ENCODE data around the gene DNAAF6. TPM values are rescaled to one million over a fixed set of nuclear protein-coding genes. Genes with fewer than 3 reads are reported as not detected.

DNAAF6 gene
- total RNA-seq, 2 experiments from 2014 or later, result not detected

GRCh38 chrX:107227780-107228485 is 21.5 kb downstream of the DNAAF6 start:
- H3K9me3 ChIP-seq (ENCODE audit: low read length), result no peaks in the 10 kb centered on the region
- DNase-seq (ENCODE audit: low spot score), result no peak
- no peaks in the 10 kb centered on the region for H4K20me1 ChIP-seq (ENCODE audit: insufficient read depth, low read length)
- H3K4me2 ChIP-seq (ENCODE audit: low read length), result no peak overlapping the region
- no peak overlapping the region for H3K27ac ChIP-seq (ENCODE audit: low read depth, low read length, poor library complexity, severe bottlenecking)
- CTCF ChIA-PET (ENCODE audit: unreplicated experiment), result no interaction called here
- no peak for TF ChIP-seq CTCF (conservative IDR thresholded peaks at IDR 0.05; ENCODE audit: low read length)
- TF ChIP-seq EZH2phosphoT487 (IDR thresholded peaks at IDR 0.05; ENCODE audit: borderline replicate concordance, low read depth, low read length), result no peak
- H3K79me2 ChIP-seq (ENCODE audit: insufficient read depth, low read depth, low read length), result no peaks in the 10 kb centered on the region
- no peaks in the 10 kb centered on the region for H3K36me3 ChIP-seq (ENCODE audit: insufficient read depth, low read length)
- H3K4me1 ChIP-seq (ENCODE audit: insufficient read depth, low read length, poor library complexity, severe bottlenecking), result no peaks in the 10 kb centered on the region
- no peaks in the 10 kb centered on the region for H3K9me2 ChIP-seq (ENCODE audit: insufficient read depth, low read length)
- no peak overlapping the region for H2AFZ ChIP-seq (ENCODE audit: low read length)
- intact Hi-C loops (cut with micrococcal nuclease; ENCODE audit: unreplicated experiment), result no loop called here
- POLR2A ChIA-PET, result interaction anchor here (0.6 to 1.0 kb wide), 3 partner anchors 25 to 86 kb away, joined by 5 to 8 read pairs (median 7); no protein-coding TSS in a partner anchor
- BruUV-seq (replicated peaks), result no TSS peak
- no peak overlapping the region for H3K4me3 ChIP-seq (ENCODE audit: low read depth, low read length, poor library complexity, severe bottlenecking)

- no peak overlapping the region for H3K4me3 ChIP-seq (ENCODE audit: low read depth, low read length, poor library complexity, severe bottlenecking)
- H3K79me2 ChIP-seq (ENCODE audit: insufficient read depth, low read depth, low read length), result no peaks in the 10 kb centered on the region
- TF ChIP-seq CTCF (conservative IDR thresholded peaks at IDR 0.05; ENCODE audit: low read length) (no peak), EZH2phosphoT487 (IDR thresholded peaks at IDR 0.05; ENCODE audit: borderline replicate concordance, low read depth, low read length) (no peak)
- ChIA-PET CTCF (ENCODE audit: unreplicated experiment) (no interaction called here), POLR2A (interaction anchor here (0.6 to 1.0 kb wide), 4 partner anchors 26 to 337 kb away, joined by 3 to 8 read pairs (median 6); no protein-coding TSS in a partner anchor)
- no peaks in the 10 kb centered on the region for H3K4me1 ChIP-seq (ENCODE audit: insufficient read depth, low read length, poor library complexity, severe bottlenecking)
- no peak for DNase-seq (ENCODE audit: low spot score)
- no peak overlapping the region for H2AFZ ChIP-seq (ENCODE audit: low read length)
- no peaks in the 10 kb centered on the region for H3K9me3 ChIP-seq (ENCODE audit: low read length)
- BruUV-seq (replicated peaks), result no TSS peak
- no peak overlapping the region for H3K4me2 ChIP-seq (ENCODE audit: low read length)
- H3K9me2 ChIP-seq (ENCODE audit: insufficient read depth, low read length), result no peaks in the 10 kb centered on the region
- intact Hi-C loops (cut with micrococcal nuclease; ENCODE audit: unreplicated experiment), result no loop called here
- no peaks in the 10 kb centered on the region for H3K36me3 ChIP-seq (ENCODE audit: insufficient read depth, low read length)
- no peak overlapping the region for H3K27ac ChIP-seq (ENCODE audit: low read depth, low read length, poor library complexity, severe bottlenecking)
- H4K20me1 ChIP-seq (ENCODE audit: insufficient read depth, low read length), result no peaks in the 10 kb centered on the region
Measured at GRCh38 chrX:107228486-107228819, 22.0 kb downstream of the DNAAF6 start.

- intact Hi-C loops (cut with micrococcal nuclease; ENCODE audit: unreplicated experiment), result no loop called here
- Histone ChIP-seq H3K79me2 (ENCODE audit: insufficient read depth, low read depth, low read length) (no peaks in the 10 kb centered on the region), H3K36me3 (ENCODE audit: insufficient read depth, low read length) (no peaks in the 10 kb centered on the region), H2AFZ (ENCODE audit: low read length) (no peak overlapping the region), H3K4me3 (ENCODE audit: low read depth, low read length, poor library complexity, severe bottlenecking) (no peak overlapping the region), H3K4me2 (ENCODE audit: low read length) (no peak overlapping the region), H4K20me1 (ENCODE audit: insufficient read depth, low read length) (no peaks in the 10 kb centered on the region), H3K9me2 (ENCODE audit: insufficient read depth, low read length) (no peaks in the 10 kb centered on the region), H3K4me1 (ENCODE audit: insufficient read depth, low read length, poor library complexity, severe bottlenecking) (no peaks in the 10 kb centered on the region), H3K9me3 (ENCODE audit: low read length) (no peaks in the 10 kb centered on the region), H3K27ac (ENCODE audit: low read depth, low read length, poor library complexity, severe bottlenecking) (no peak overlapping the region)
- no TSS peak for BruUV-seq (replicated peaks)
- POLR2A ChIA-PET, result interaction anchor here (0.6 kb wide), 1 partner anchor 44 kb away, joined by 7 read pairs; no protein-coding TSS in a partner anchor
- TF ChIP-seq EZH2phosphoT487 (IDR thresholded peaks at IDR 0.05; ENCODE audit: borderline replicate concordance, low read depth, low read length), result no peak
- TF ChIP-seq CTCF (conservative IDR thresholded peaks at IDR 0.05; ENCODE audit: low read length), result no peak
- CTCF ChIA-PET (ENCODE audit: unreplicated experiment), result no interaction called here
- DNase-seq (ENCODE audit: low spot score), result no peak
Measured at GRCh38 chrX:107272431-107272921, 66.1 kb downstream of the DNAAF6 start.

Data from OCI-LY7 (cell line).